HepG2 (cell line): ENCODE measurements around the gene CPNE1. TPM values are rescaled to one million over a fixed set of nuclear protein-coding genes. Genes with fewer than 3 reads are reported as not detected.

Source experiments
- FOSL2 ChIP-seq: sonication (generic); formaldehyde crosslinking; IDR thresholded peaks from 2 replicates; pipeline ENCODE4 v1.4.0; 2020; ENCODE audit warnings: missing genetic modification reagents
- KDM2A ChIP-seq: sonication (generic); formaldehyde crosslinking; IDR thresholded peaks from 2 replicates; pipeline ENCODE4 v1.4.0; 2020; ENCODE audit warnings: low read depth, missing genetic modification reagents, borderline replicate concordance
- MYNN ChIP-seq: sonication (generic); formaldehyde crosslinking; IDR thresholded peaks from 2 replicates; pipeline ENCODE4 v1.4.0; 2020; ENCODE audit warnings: mild to moderate bottlenecking, low read depth, missing genetic modification reagents
- NCOA2 ChIP-seq: sonication (generic); formaldehyde crosslinking; IDR thresholded peaks from 2 replicates; pipeline ENCODE4 v1.8.0; 2022; ENCODE audit warnings: inconsistent platforms
- RFXAP ChIP-seq: sonication (generic); formaldehyde crosslinking; IDR thresholded peaks from 2 replicates; pipeline ENCODE4 v1.4.0; 2020; ENCODE audit warnings: missing genetic modification reagents, borderline replicate concordance
- SATB2 ChIP-seq: sonication (generic); formaldehyde crosslinking; IDR thresholded peaks from 2 replicates; pipeline ENCODE4 v1.5.0; 2020; ENCODE audit warnings: missing genetic modification reagents
- SRY ChIP-seq: sonication (generic); formaldehyde crosslinking; IDR thresholded peaks from 2 replicates; pipeline ENCODE4 v1.8.0; 2022; ENCODE audit warnings: mild to moderate bottlenecking, missing genetic modification reagents
- TRIM24 ChIP-seq: sonication (generic); formaldehyde crosslinking; IDR thresholded peaks from 2 replicates; pipeline ENCODE4 v1.8.0; 2022; ENCODE audit warnings: mild to moderate bottlenecking, missing genetic modification reagents
- ZNF232 ChIP-seq: sonication (generic); formaldehyde crosslinking; IDR thresholded peaks from 2 replicates; pipeline ENCODE4 v1.4.0; 2020; ENCODE audit warnings: missing genetic modification reagents, borderline replicate concordance
- ZNF24 ChIP-seq: fragments of 450-650 bp; IDR thresholded peaks from 2 replicates; pipeline ENCODE4 v1.6.1; 2017; ENCODE audit warnings: antibody characterized with exemption, mild to moderate bottlenecking
- ZNF263 ChIP-seq: sonication (generic); formaldehyde crosslinking; IDR thresholded peaks from 2 replicates; pipeline ENCODE4 v1.4.0; 2020; ENCODE audit warnings: missing genetic modification reagents
- ZNF329 ChIP-seq: sonication (generic); formaldehyde crosslinking; IDR thresholded peaks from 2 replicates; pipeline ENCODE4 v1.9.0; 2021; ENCODE audit warnings: low read depth, mild to moderate bottlenecking, missing genetic modification reagents
- ZNF33B ChIP-seq: sonication (generic); formaldehyde crosslinking; IDR thresholded peaks from 2 replicates; pipeline ENCODE4 v1.5.1; 2020; ENCODE audit warnings: mild to moderate bottlenecking, missing genetic modification reagents
- ZNF44 ChIP-seq: sonication (generic); formaldehyde crosslinking; IDR thresholded peaks from 2 replicates; pipeline ENCODE4 v1.5.1; 2020; ENCODE audit warnings: mild to moderate bottlenecking, missing genetic modification reagents
- ZNF552 ChIP-seq: sonication (generic); formaldehyde crosslinking; IDR thresholded peaks from 2 replicates; pipeline ENCODE4 v1.9.0; 2022; ENCODE audit warnings: missing genetic modification reagents, mild to moderate bottlenecking, borderline replicate concordance
- ZNF720 ChIP-seq: sonication (generic); formaldehyde crosslinking; IDR thresholded peaks from 2 replicates; pipeline ENCODE4 v1.4.0; 2020; ENCODE audit warnings: missing genetic modification reagents
- ZNF790 ChIP-seq: sonication (generic); formaldehyde crosslinking; IDR thresholded peaks from 2 replicates; pipeline ENCODE4 v1.8.0; 2022; ENCODE audit warnings: missing genetic modification reagents, mild to moderate bottlenecking, borderline replicate concordance
- polyA plus RNA-seq, 8 experiments: library from polyadenylated mRNA; depleted of rRNA in 3 of 8; stranded (reverse) in 7 of 8; unstranded in 1 of 8; fragments of >200 nt; fragmentation: Illumina TruSeq in 4 of 8; extraction: Trizol in 4 of 8; gene quantifications; 2 replicates each; pipeline versions ENCODE4 v1.2.1 to v1.2.3, GENCODE V29; 2011 to 2016; ENCODE audit warnings: low read depth in 4 of 8, missing spikeins in 1 of 8, mixed read lengths in 1 of 8; ENCODE audit not compliant: insufficient read depth in 1 of 8
- total RNA-seq, 5 experiments: library from RNA; depleted of rRNA; stranded (reverse); fragments of >200 nt; fragmentation: Illumina TruSeq; extraction: Trizol; gene quantifications; 2 replicates each; pipeline ENCODE4 v1.2.3, GENCODE V29; 2016; ENCODE audit warnings: low read depth in 1 of 5
- TF ChIP-seq, protein P1 (sequence below): sonication (generic); formaldehyde crosslinking; IDR thresholded peaks from 2 replicates; pipeline ENCODE4 v1.5.0; 2020; ENCODE audit warnings: mild to moderate bottlenecking, missing genetic modification reagents
- TF ChIP-seq, protein P2 (sequence below): sonication (generic); formaldehyde crosslinking; conservative IDR thresholded peaks from 2 replicates; pipeline ENCODE4 v1.5.0; 2020; ENCODE audit warnings: missing genetic modification reagents
- TF ChIP-seq, protein P3 (sequence below): IDR thresholded peaks from 2 replicates; pipeline ENCODE4 v1.6.1; 2016
- TF ChIP-seq, protein P4 (sequence below): sonication (generic); formaldehyde crosslinking; IDR thresholded peaks from 2 replicates; pipeline ENCODE4 v1.8.1; 2022; ENCODE audit warnings: mild to moderate bottlenecking, missing genetic modification reagents
- TF ChIP-seq, protein P5 (sequence below): fragments of 450-650 bp; IDR thresholded peaks from 2 replicates; pipeline ENCODE4 v1.6.1; 2016

Gene CPNE1
- total and polyA plus RNA-seq, 2 of the 13 experiments (the other 11 are each of a cell fraction or from before 2014, with no cell fraction given) = 408 to 431 TPM

DNA sequence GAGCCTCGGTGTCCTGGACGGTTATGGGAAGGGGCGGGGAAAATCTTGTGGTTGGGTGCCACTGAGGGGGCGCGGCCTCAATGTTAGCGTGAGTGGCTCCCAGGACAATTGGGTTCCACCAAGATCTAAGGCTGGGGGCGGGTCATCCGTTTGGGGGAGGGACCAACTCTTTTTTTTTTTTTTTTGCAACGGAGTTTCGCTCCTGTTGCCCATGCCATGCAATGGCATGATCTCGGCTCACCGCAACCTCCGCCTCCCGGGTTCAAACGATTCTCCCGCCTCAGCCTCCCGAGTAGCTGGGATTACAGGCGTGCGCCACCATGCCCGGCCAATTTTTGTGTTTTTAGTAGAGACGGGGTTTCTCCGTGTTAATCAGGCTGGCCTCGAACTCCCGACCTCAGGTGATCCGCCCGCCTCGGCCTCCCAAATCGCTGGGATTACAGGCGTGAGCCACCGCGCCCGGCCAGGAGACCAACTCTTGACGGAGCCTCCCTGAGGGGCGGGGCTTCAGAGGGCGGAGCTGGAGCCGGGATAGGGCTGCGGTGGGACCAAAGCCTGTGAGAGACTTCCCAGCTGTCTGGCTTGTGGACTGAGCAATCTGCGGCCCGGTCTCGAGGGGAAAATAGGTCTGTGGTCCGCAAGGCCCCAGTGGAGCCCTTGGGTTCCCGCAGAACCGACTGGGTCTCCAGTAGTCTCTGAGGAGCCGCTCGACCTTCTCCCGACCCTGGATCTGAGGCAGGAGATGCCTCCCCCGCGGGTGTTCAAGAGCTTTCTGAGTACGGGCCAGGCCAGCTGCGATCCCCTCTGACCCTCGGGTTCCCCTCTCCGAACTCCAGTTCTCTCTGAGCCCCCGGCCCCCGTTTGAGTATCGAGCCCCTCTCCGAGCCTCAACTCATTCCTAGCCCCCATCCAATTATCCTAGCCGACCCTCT is 48.0 kb downstream of the CPNE1 start (continued):
- TF ChIP-seq, protein P1, sequence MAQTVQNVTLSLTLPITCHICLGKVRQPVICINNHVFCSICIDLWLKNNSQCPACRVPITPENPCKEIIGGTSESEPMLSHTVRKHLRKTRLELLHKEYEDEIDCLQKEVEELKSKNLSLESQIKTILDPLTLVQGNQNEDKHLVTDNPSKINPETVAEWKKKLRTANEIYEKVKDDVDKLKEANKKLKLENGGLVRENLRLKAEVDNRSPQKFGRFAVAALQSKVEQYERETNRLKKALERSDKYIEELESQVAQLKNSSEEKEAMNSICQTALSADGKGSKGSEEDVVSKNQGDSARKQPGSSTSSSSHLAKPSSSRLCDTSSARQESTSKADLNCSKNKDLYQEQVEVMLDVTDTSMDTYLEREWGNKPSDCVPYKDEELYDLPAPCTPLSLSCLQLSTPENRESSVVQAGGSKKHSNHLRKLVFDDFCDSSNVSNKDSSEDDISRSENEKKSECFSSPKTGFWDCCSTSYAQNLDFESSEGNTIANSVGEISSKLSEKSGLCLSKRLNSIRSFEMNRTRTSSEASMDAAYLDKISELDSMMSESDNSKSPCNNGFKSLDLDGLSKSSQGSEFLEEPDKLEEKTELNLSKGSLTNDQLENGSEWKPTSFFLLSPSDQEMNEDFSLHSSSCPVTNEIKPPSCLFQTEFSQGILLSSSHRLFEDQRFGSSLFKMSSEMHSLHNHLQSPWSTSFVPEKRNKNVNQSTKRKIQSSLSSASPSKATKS = no peak
- 0 out of 2 replicates have a peak, but pooled peaks have one; percentile 63 for TF ChIP-seq ZNF552 (CRISPR knock-in tag)
- TF ChIP-seq, protein P2, sequence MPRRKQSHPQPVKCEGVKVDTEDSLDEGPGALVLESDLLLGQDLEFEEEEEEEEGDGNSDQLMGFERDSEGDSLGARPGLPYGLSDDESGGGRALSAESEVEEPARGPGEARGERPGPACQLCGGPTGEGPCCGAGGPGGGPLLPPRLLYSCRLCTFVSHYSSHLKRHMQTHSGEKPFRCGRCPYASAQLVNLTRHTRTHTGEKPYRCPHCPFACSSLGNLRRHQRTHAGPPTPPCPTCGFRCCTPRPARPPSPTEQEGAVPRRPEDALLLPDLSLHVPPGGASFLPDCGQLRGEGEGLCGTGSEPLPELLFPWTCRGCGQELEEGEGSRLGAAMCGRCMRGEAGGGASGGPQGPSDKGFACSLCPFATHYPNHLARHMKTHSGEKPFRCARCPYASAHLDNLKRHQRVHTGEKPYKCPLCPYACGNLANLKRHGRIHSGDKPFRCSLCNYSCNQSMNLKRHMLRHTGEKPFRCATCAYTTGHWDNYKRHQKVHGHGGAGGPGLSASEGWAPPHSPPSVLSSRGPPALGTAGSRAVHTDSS (CRISPR knock-in tag) = no peak; the same call in 1 of the 2 replicates
- peak; percentile 72; the same call in 1 of the 2 replicates for TF ChIP-seq ZNF329 (CRISPR knock-in tag)
- TF ChIP-seq SRY = 0 out of 2 replicates have a peak, but pooled peaks have one; percentile 61
- no peak for TF ChIP-seq MYNN
- peak; percentile 69 for TF ChIP-seq ZNF232 (CRISPR knock-in tag)
- TF ChIP-seq, protein P3, sequence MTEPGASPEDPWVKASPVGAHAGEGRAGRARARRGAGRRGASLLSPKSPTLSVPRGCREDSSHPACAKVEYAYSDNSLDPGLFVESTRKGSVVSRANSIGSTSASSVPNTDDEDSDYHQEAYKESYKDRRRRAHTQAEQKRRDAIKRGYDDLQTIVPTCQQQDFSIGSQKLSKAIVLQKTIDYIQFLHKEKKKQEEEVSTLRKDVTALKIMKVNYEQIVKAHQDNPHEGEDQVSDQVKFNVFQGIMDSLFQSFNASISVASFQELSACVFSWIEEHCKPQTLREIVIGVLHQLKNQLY (CRISPR knock-in tag) = peak; percentile 44; the same call in 1 of the 2 replicates
- TF ChIP-seq ZNF263 (CRISPR knock-in tag) = peak; percentile 62; the same call in 1 of the 2 replicates
- TF ChIP-seq, protein P4, sequence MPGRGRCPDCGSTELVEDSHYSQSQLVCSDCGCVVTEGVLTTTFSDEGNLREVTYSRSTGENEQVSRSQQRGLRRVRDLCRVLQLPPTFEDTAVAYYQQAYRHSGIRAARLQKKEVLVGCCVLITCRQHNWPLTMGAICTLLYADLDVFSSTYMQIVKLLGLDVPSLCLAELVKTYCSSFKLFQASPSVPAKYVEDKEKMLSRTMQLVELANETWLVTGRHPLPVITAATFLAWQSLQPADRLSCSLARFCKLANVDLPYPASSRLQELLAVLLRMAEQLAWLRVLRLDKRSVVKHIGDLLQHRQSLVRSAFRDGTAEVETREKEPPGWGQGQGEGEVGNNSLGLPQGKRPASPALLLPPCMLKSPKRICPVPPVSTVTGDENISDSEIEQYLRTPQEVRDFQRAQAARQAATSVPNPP (CRISPR knock-in tag) = no peak
- 0 out of 2 replicates have a peak, but pooled peaks have one; percentile 56 for TF ChIP-seq SATB2 (CRISPR knock-in tag)
- peak; percentile 56; the same call in 1 of the 2 replicates for TF ChIP-seq ZNF44
- peak; percentile 78 for TF ChIP-seq TRIM24 (CRISPR knock-in tag)
- peak; percentile 45; the same call in 1 of the 2 replicates for TF ChIP-seq FOSL2 (CRISPR knock-in tag)
- peak; percentile 74 for TF ChIP-seq ZNF24
- TF ChIP-seq ZNF33B = peak; percentile 96; the same call in 1 of the 2 replicates
- TF ChIP-seq, protein P5, sequence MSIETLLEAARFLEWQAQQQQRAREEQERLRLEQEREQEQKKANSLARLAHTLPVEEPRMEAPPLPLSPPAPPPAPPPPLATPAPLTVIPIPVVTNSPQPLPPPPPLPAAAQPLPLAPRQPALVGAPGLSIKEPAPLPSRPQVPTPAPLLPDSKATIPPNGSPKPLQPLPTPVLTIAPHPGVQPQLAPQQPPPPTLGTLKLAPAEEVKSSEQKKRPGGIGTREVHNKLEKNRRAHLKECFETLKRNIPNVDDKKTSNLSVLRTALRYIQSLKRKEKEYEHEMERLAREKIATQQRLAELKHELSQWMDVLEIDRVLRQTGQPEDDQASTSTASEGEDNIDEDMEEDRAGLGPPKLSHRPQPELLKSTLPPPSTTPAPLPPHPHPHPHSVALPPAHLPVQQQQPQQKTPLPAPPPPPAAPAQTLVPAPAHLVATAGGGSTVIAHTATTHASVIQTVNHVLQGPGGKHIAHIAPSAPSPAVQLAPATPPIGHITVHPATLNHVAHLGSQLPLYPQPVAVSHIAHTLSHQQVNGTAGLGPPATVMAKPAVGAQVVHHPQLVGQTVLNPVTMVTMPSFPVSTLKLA = peak; percentile 9
- no peak for TF ChIP-seq ZNF720 (CRISPR knock-in tag)
- 0 out of 2 replicates have a peak, but pooled peaks have one; percentile 16 for TF ChIP-seq NCOA2 (CRISPR knock-in tag)
- TF ChIP-seq KDM2A (CRISPR knock-in tag) = peak; percentile 77
- peak; percentile 59; the same call in 1 of the 2 replicates for TF ChIP-seq RFXAP
- TF ChIP-seq ZNF790 (CRISPR knock-in tag) = peak; percentile 73; the same call in 1 of the 2 replicates
